ENCODE measurements around the gene DKK3. TPM values are rescaled to one million over a fixed set of nuclear protein-coding genes. Genes with fewer than 3 reads are reported as not detected.

DKK3 gene
- total RNA-seq, 1 donor from 2014 or later: not detected

GRCh38 chr11:12031856-12032544 is 23.6 kb upstream of the DKK3 start:
- intact Hi-C loops (cut with micrococcal nuclease): no loop called here

GRCh38 chr11:12029738-12030363 is 21.4 kb upstream of the DKK3 start:
- intact Hi-C loops (cut with micrococcal nuclease): no loop called here

- intact Hi-C loops (cut with micrococcal nuclease): no loop called here
Measured at GRCh38 chr11:12029119-12029518, 20.7 kb upstream of the DKK3 start.

GRCh38 chr11:12028303-12028702 is 19.9 kb upstream of the DKK3 start:
- intact Hi-C loops (cut with micrococcal nuclease): no loop called here

GRCh38 chr11:12026331-12027211 is 18.1 kb upstream of the DKK3 start:
- intact Hi-C loops (cut with micrococcal nuclease): no loop called here

GRCh38 chr11:12024254-12024926 is 16.0 kb upstream of the DKK3 start:
- intact Hi-C loops (cut with micrococcal nuclease): no loop called here

- intact Hi-C loops (cut with micrococcal nuclease): no loop called here
Measured at GRCh38 chr11:12023015-12023414, 14.6 kb upstream of the DKK3 start.

- intact Hi-C loops (cut with micrococcal nuclease): no loop called here
Measured at GRCh38 chr11:12020546-12020945, 12.1 kb upstream of the DKK3 start.

- intact Hi-C loops (cut with micrococcal nuclease): no loop called here
Measured at GRCh38 chr11:12019866-12020416, 11.5 kb upstream of the DKK3 start.

- intact Hi-C loops (cut with micrococcal nuclease): no loop called here
Measured at GRCh38 chr11:12019337-12019736, 10.9 kb upstream of the DKK3 start.

GRCh38 chr11:12017865-12018453 is 9.5 kb upstream of the DKK3 start:
- intact Hi-C loops (cut with micrococcal nuclease): no loop called here

GRCh38 chr11:12017243-12017678 is 8.8 kb upstream of the DKK3 start:
- intact Hi-C loops (cut with micrococcal nuclease): no loop called here

GRCh38 chr11:12016246-12016645 is 7.8 kb upstream of the DKK3 start:
- intact Hi-C loops (cut with micrococcal nuclease): no loop called here

- intact Hi-C loops (cut with micrococcal nuclease): no loop called here
Measured at GRCh38 chr11:12015486-12015885, 7.1 kb upstream of the DKK3 start.

GRCh38 chr11:12013781-12014180 is 5.4 kb upstream of the DKK3 start:
- intact Hi-C loops (cut with micrococcal nuclease): no loop called here

GRCh38 chr11:12009617-12010321 is 1.3 kb upstream of the DKK3 start:
- intact Hi-C loops (cut with micrococcal nuclease): no loop called here

GRCh38 chr11:12008790-12009616 is 577 bp upstream of the DKK3 start:
- intact Hi-C loops (cut with micrococcal nuclease): no loop called here

- intact Hi-C loops (cut with micrococcal nuclease): no loop called here
Measured at GRCh38 chr11:12007230-12007593, 1.2 kb downstream of the DKK3 start.

GRCh38 chr11:12006552-12007229 is 1.7 kb downstream of the DKK3 start:
- intact Hi-C loops (cut with micrococcal nuclease): no loop called here

Data from T-helper 1 cell treated with Interleukin-12 subunit alpha and Interleukin-12 subunit beta and Interleukin-4 antibody, amounts not matched to agents 30 ng/mL and 1 ng/mL, for 36 hours (primary cell).